Transverse colon (tissue), 4 donors: ENCODE results near the gene TMTC2.

ENCODE experiments used
- POLR2A ChIP-seq: fragments of 450-650 bp; IDR thresholded peaks from one replicate; pipeline ENCODE4 v1.6.1; 2016; ENCODE audit warnings: antibody characterized with exemption, mild to moderate bottlenecking, moderate library complexity
- POLR2AphosphoS5 ChIP-seq, 3 donors: sonication (generic); formaldehyde crosslinking; IDR thresholded peaks; one replicate each; pipeline ENCODE4 v1.6.1; 2016; ENCODE audit warnings: antibody characterized with exemption in 3 of 3
- TF ChIP-seq, protein P1 (sequence below), 5 experiments: fragments of 200-600 bp in 3 of 5; fragments of 450-650 bp in 2 of 5; sonication (generic) in 3 of 5; IDR thresholded peaks; 1 replicate in 2 of 5; 2 replicates in 3 of 5; pipeline ENCODE4 v1.5.1; 2016 to 2017; ENCODE audit warnings: antibody characterized with exemption in 5 of 5, inconsistent platforms in 3 of 5, mild to moderate bottlenecking in 2 of 5, moderate library complexity in 1 of 5

DNA sequence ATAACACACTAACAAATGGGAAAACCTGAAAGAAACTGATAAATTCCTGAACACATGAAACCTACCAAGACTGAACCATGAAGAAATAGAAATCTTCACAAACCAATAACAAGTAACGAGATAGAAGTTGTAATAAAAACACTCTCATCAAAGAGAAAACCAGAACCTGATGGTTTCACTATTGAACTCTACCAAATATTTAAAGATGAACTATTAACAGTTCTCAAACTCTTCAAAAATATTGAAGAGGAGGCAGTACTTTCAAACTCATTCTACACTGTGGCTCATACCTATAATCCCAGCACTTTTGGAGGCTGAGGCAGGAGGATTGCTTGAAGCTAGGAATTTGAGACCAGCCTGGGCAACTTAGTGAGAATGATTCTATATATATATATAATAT lies 48.4 kb upstream of the TMTC2 start:
- TF ChIP-seq POLR2A (no peak), POLR2AphosphoS5 (IDR thresholded peaks at IDR 0.05) (no peak)
- TF ChIP-seq, protein P1, sequence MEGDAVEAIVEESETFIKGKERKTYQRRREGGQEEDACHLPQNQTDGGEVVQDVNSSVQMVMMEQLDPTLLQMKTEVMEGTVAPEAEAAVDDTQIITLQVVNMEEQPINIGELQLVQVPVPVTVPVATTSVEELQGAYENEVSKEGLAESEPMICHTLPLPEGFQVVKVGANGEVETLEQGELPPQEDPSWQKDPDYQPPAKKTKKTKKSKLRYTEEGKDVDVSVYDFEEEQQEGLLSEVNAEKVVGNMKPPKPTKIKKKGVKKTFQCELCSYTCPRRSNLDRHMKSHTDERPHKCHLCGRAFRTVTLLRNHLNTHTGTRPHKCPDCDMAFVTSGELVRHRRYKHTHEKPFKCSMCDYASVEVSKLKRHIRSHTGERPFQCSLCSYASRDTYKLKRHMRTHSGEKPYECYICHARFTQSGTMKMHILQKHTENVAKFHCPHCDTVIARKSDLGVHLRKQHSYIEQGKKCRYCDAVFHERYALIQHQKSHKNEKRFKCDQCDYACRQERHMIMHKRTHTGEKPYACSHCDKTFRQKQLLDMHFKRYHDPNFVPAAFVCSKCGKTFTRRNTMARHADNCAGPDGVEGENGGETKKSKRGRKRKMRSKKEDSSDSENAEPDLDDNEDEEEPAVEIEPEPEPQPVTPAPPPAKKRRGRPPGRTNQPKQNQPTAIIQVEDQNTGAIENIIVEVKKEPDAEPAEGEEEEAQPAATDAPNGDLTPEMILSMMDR (IDR thresholded peaks at IDR 0.05) = no peak
